ENCODE data around the gene EDDM3A. TPM values are rescaled to one million over a fixed set of nuclear protein-coding genes. Genes with fewer than 3 reads are reported as not detected.
"Not testable (repeated sequence)": the region's sequence is repeated elsewhere in the genome, so short reads cannot be mapped to it uniquely, and the experiment has no call there.

Gene EDDM3A
- total and polyA plus RNA-seq, 8 donors, result 0.15 to 0.47 (median 0.23) TPM; not detected in 4

GRCh38 chr14:20732477-20732876 lies 13.2 kb upstream of the EDDM3A start:
- Histone ChIP-seq H3K4me3 (no peak overlapping the region), H3K36me3 (no peaks in the 10 kb centered on the region), H3K27ac (peak overlapping the region in 1 of 2 donors; percentile 71), H3K4me1 (peaks cover 0 to 11% of the 10 kb centered on the region in 2 donors), H3K9me3 (no peaks in the 10 kb centered on the region), H3K27me3 (no peaks in the 10 kb centered on the region)
- TF ChIP-seq CTCF (IDR thresholded peaks at IDR 0.05), result no peak
- ATAC-seq, result no peak
- intact Hi-C loops (cut with DNase I), result no loop called here
- DNase-seq, result no peak

DNA sequence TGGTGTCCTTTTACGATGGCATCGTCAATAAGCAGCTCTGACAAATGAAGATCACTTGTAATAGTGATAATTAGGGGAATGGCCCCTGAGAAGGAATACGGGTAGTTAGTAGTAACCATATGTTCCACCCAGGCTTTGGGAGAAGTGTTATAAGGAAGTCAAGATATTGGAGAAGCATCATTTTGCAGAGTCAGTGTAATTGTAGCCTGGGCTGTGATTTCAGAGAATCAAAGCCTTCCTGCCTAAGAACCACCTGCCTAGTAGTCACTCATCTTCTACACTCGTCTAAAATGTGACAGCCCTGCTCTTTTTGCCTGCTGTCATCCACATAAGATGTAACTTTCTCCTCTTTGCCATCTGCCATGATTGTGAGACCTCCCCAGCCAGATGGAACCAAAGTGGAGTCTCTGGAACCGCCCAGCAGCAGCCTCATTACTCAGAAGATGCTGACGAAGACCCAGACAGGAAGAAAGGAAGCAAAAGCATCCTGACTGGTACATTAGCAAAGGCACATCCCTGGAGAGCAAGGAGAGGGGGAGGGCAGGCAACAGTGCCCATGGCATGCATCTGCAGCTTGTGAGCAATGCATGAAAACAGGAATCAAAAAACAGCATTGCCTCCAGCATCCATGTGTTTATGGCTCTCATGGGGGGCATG lies 12.6 kb upstream of the EDDM3A start:
- peaks cover 0 to 11% of the 10 kb centered on the region in 2 donors for H3K4me1 ChIP-seq
- intact Hi-C loops (cut with DNase I), result no loop called here
- H3K4me3 ChIP-seq, result no peak overlapping the region
- DNase-seq (no peak), ATAC-seq (peak; percentile 53)
- peak overlapping the region in 1 of 2 donors; percentile 71 for H3K27ac ChIP-seq
- H3K27me3 ChIP-seq, result no peaks in the 10 kb centered on the region
- no peaks in the 10 kb centered on the region for H3K9me3 ChIP-seq
- H3K36me3 ChIP-seq, result no peaks in the 10 kb centered on the region
- no peak for TF ChIP-seq CTCF (IDR thresholded peaks at IDR 0.05)

- Histone ChIP-seq H3K27ac (peak overlapping the region in 1 of 2 donors; percentile 71), H3K36me3 (no peaks in the 10 kb centered on the region), H3K4me1 (peaks cover 0 to 11% of the 10 kb centered on the region in 2 donors), H3K27me3 (no peaks in the 10 kb centered on the region), H3K9me3 (no peaks in the 10 kb centered on the region), H3K4me3 (no peak overlapping the region)
- TF ChIP-seq CTCF (IDR thresholded peaks at IDR 0.05), result no peak
- intact Hi-C loops (cut with DNase I), result no loop called here
- ATAC-seq (no peak), DNase-seq (no peak)
Observed at GRCh38 chr14:20733684-20734429, 11.8 kb upstream of the EDDM3A start.

DNA sequence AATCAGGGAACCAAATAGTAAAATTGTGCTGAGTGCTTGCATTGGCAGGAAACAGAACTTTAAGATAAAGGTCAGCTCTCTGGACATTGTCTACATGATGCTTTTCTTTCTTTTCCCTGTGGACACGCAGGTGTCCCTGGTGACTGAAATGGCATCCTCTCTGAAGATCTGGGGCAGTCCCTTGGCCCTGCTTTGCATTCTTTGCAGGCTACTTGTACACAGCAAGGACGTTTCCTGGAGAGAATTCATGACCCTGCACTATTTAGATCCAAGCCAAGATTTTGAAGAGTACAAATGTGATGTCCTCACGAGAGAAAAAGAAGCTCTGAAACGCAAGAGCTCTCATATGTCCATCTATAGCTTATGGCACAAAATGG lies 11.3 kb upstream of the EDDM3A start:
- DNase-seq, result no peak
- Histone ChIP-seq H3K36me3 (no peaks in the 10 kb centered on the region), H3K4me3 (no peak overlapping the region), H3K4me1 (peaks cover 0 to 11% of the 10 kb centered on the region in 2 donors), H3K27me3 (no peaks in the 10 kb centered on the region), H3K9me3 (no peaks in the 10 kb centered on the region), H3K27ac (no peak overlapping the region)
- TF ChIP-seq CTCF (IDR thresholded peaks at IDR 0.05), result no peak
- intact Hi-C loops (cut with DNase I), result no loop called here
- peak; percentile 31 for ATAC-seq

DNA sequence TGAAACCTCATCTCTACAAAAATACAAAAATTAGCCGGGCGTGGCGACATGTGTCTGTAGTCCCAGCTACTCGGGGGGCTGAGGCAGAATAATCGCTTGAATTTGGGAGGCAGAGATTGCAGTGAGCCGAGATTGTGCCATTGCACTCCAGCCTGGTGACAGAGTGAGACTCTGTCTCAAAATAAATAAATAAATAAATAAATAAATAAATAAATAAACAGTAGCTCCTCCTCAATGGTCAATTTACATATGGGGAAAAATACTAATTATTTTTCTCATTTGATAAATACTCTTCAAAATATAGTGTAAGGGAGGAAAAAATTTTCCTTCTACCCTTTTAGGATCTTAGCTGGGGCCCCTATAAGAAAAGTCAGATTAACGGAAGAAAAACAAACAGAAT lies 7.4 kb upstream of the EDDM3A start:
- not testable (repeated sequence) for ATAC-seq

More for the DNA sequence above, 7.4 kb upstream of the EDDM3A start:
- H3K36me3 ChIP-seq; DNase-seq; H3K4me3 ChIP-seq; H3K9me3 ChIP-seq; H3K27me3 ChIP-seq; H3K27ac ChIP-seq; intact Hi-C loops (cut with DNase I); H3K4me1 ChIP-seq: not testable (repeated sequence)
